Inferior parietal cortex (tissue), 1 donor: ENCODE measurements around the gene CIDEA.
A peak's percentile ranks its signal among the peaks of the same experiment; 100 is the strongest.

ENCODE experiments used
- DNase-seq: peaks from one replicate; pipeline ENCODE4 v3.0.0-alpha.2; 2016; ENCODE audit errors: extremely low spot score

The CIDEA gene

GRCh38 chr18:12296457-12296856, 42.3 kb downstream of the CIDEA start:
- DNase-seq = no peak

- no peak for DNase-seq
These were observed 45.7 kb downstream of the CIDEA start for GRCh38 chr18:12299862-12300261.

- DNase-seq = no peak
These were observed 47.3 kb downstream of the CIDEA start for GRCh38 chr18:12301263-12302005.

- DNase-seq = no peak
These were observed 48.4 kb downstream of the CIDEA start for GRCh38 chr18:12302391-12303147.

- DNase-seq = peak; percentile 19
These were observed 50.4 kb downstream of the CIDEA start for GRCh38 chr18:12304351-12305210.

- DNase-seq = no peak
These were observed 51.0 kb downstream of the CIDEA start for GRCh38 chr18:12305211-12305610.

- DNase-seq = no peak
These were observed 51.9 kb downstream of the CIDEA start for GRCh38 chr18:12305930-12306629.

GRCh38 chr18:12306752-12307700, 52.9 kb downstream of the CIDEA start:
- no peak for DNase-seq

- DNase-seq = no peak
These were observed 53.7 kb downstream of the CIDEA start, which contains the start of gene TUBB6 for GRCh38 chr18:12307701-12308385. TUBB6 (plus strand) TSS chr18:12308241; CDS start chr18:12308293, 52 bp downstream.

- no peak for DNase-seq
These were observed 54.4 kb downstream of the CIDEA start for GRCh38 chr18:12308386-12309100.

GRCh38 chr18:12309683-12310198, 55.6 kb downstream of the CIDEA start:
- DNase-seq = no peak

- DNase-seq = no peak
These were observed 56.6 kb downstream of the CIDEA start for GRCh38 chr18:12310762-12311161.

GRCh38 chr18:12312976-12313375, 58.8 kb downstream of the CIDEA start:
- DNase-seq = no peak

GRCh38 chr18:12313530-12314245, 59.5 kb downstream of the CIDEA start:
- DNase-seq = no peak

GRCh38 chr18:12314591-12315305, 60.6 kb downstream of the CIDEA start:
- DNase-seq = no peak

GRCh38 chr18:12315490-12315889, 61.3 kb downstream of the CIDEA start:
- DNase-seq = no peak

- DNase-seq = no peak
These were observed 61.8 kb downstream of the CIDEA start for GRCh38 chr18:12315911-12316310.
